Right cardiac atrium (tissue), 5 donors: Measurements from ENCODE around the gene HLA-B. TPM values are rescaled to one million over a fixed set of nuclear protein-coding genes. Genes with fewer than 3 reads are reported as not detected.

Source experiments
- ATAC-seq, 2 donors: fragments of 200-7000 bp; cut with Tn5 transposase; one replicate each; pipeline versions ENCODE4 v1.8.0 to v1.9.1; 2020; ENCODE audit warnings: moderate library complexity in 2 of 2, mild to moderate bottlenecking in 1 of 2
- DNase-seq, 3 donors: peaks; one replicate each; pipeline ENCODE4 v3.0.0-alpha.2; 2020
- H3K27ac ChIP-seq: one replicate; pipeline ENCODE4 v1.5.1; 2013; ENCODE audit warnings: mild to moderate bottlenecking, low read length, control low read depth, moderate library complexity
- H3K27me3 ChIP-seq: one replicate; pipeline ENCODE4 v1.6.1; 2013; ENCODE audit not compliant: control insufficient read depth, insufficient read depth
- H3K4me1 ChIP-seq: one replicate; pipeline ENCODE4 v1.6.1; 2013; ENCODE audit warnings: low read length; ENCODE audit not compliant: control insufficient read depth, insufficient read depth
- H3K4me3 ChIP-seq: one replicate; pipeline ENCODE4 v1.5.1; 2013; ENCODE audit warnings: low read length, control low read depth
- H3K9me3 ChIP-seq: one replicate; pipeline ENCODE4 v1.6.1; 2013; ENCODE audit warnings: low read length; ENCODE audit not compliant: control insufficient read depth
- WGBS: extraction: QIAGEN DNeasy Blood & Tissue Kit; methylation state at CpG from one replicate; pipeline ENCODE4 v1.1.7; 2013; 5-methylcytosine and 5-hydroxymethylcytosine counted together
- intact Hi-C, 4 donors: fragments of 100-400 bp; cut with DNase I; formaldehyde crosslinking; loops; one replicate each; pipeline versions ENCODE4 v1.11.0 to v1.14.0; 2022 to 2023
- polyA plus RNA-seq: library from polyadenylated mRNA; stranded (reverse); fragments of 200-250 nt; gene quantifications from one replicate; pipeline ENCODE4 v1.2.3, GENCODE V29; 2013
- total RNA-seq, 4 donors: library from RNA; stranded (reverse); fragmentation: NEBNext Ultra II Directional; extraction: Animal tissue kit (Norgen Biotek cat#: 25700); gene quantifications; one replicate each; pipeline ENCODE4 v1.2.1, GENCODE V29; 2021
- donor health status: healthy with polysubstance abuse.
- donor health status: DM: no; HTN: yes; CAD: no.
- donor health status: DM: no; HTN: no; CAD: no.
- donor health status: DM: no; HTN: yes; CAD: no; lungs with severe emphysema.
- donor health status: DM: yes; HTN: yes; CAD: no.

HLA-B gene
- total and polyA plus RNA-seq, 5 donors, result 283 to 475 (median 411) TPM

GRCh38 chr6:31363811-31364210, 6.8 kb upstream of the HLA-B start:
- Histone ChIP-seq H3K27me3 (no peaks in the 10 kb centered on the region), H3K4me1 (no peaks in the 10 kb centered on the region), H3K9me3 (no peaks in the 10 kb centered on the region), H3K4me3 (no peak overlapping the region), H3K27ac (no peak overlapping the region)
- DNase-seq (no peak), ATAC-seq (no peak)
- intact Hi-C loops, result loop anchor here in 1 of 4 donors (5.0 kb wide), 1 partner anchor 237 kb away; no protein-coding TSS in a partner anchor

GRCh38 chr6:31362751-31363150, 5.8 kb upstream of the HLA-B start:
- Histone ChIP-seq H3K27ac (no peak overlapping the region), H3K27me3 (no peaks in the 10 kb centered on the region), H3K4me3 (no peak overlapping the region), H3K4me1 (no peaks in the 10 kb centered on the region), H3K9me3 (no peaks in the 10 kb centered on the region)
- intact Hi-C loops, result loop anchor here in 1 of 4 donors (5.0 kb wide), 1 partner anchor 235 kb away; no protein-coding TSS in a partner anchor
- ATAC-seq (no peak), DNase-seq (no peak)
- 51% methylated on average over 5 of the region's 5 CpGs for WGBS

- Histone ChIP-seq H3K4me3 (no peak overlapping the region), H3K27me3 (no peaks in the 10 kb centered on the region), H3K27ac (no peak overlapping the region), H3K4me1 (peaks cover 3% of the 10 kb centered on the region), H3K9me3 (no peaks in the 10 kb centered on the region)
- ATAC-seq, result no peak
- no peak for DNase-seq
- intact Hi-C loops, result loop anchor here in 3 of 4 donors (5.0 to 10.0 kb wide), 3 partner anchors 85 to 95 kb away; partner anchors contain the start of gene HLA-C (in 2 of the 3)
- 77% methylated on average over 1 of the region's 1 CpG for WGBS
Measured at GRCh38 chr6:31359581-31359980, 2.6 kb upstream of the HLA-B start.

- H3K9me3 ChIP-seq, result no peaks in the 10 kb centered on the region
- peak overlapping the region; percentile 73 for H3K4me3 ChIP-seq
- H3K4me1 ChIP-seq, result peaks cover 3% of the 10 kb centered on the region
- H3K27ac ChIP-seq, result no peak overlapping the region
- DNase-seq (no peak), ATAC-seq (no peak)
- 31% methylated on average over 4 of the region's 4 CpGs for WGBS
- no peaks in the 10 kb centered on the region for H3K27me3 ChIP-seq
- intact Hi-C loops, result loop anchor here in 3 of 4 donors (5.0 to 10.0 kb wide), 3 partner anchors 84 to 94 kb away; partner anchors contain the start of gene HLA-C (in 2 of the 3)
Measured at GRCh38 chr6:31358302-31358701, 1.3 kb upstream of the HLA-B start.

GRCh38 chr6:31357886-31358285, 907 bp upstream of the HLA-B start:
- no peak overlapping the region for H3K27ac ChIP-seq
- H3K9me3 ChIP-seq, result no peaks in the 10 kb centered on the region
- DNase-seq (no peak), ATAC-seq (no peak)
- intact Hi-C loops, result loop anchor here in 3 of 4 donors (5.0 to 10.0 kb wide), 3 partner anchors 83 to 93 kb away; partner anchors contain the start of gene HLA-C (in 2 of the 3)
- 26% methylated on average over 6 of the region's 6 CpGs for WGBS
- H3K4me3 ChIP-seq, result peak overlapping the region; percentile 73
- H3K27me3 ChIP-seq, result no peaks in the 10 kb centered on the region
- H3K4me1 ChIP-seq, result peaks cover 3% of the 10 kb centered on the region

- intact Hi-C loops, result loop anchor here in 3 of 4 donors (5.0 to 10.0 kb wide), 3 partner anchors 82 to 92 kb away; partner anchors contain the start of gene HLA-C (in 2 of the 3)
- DNase-seq, result peak; percentile 58 to 84 (median 65)
- Histone ChIP-seq H3K27ac (peak overlapping the region; percentile 96), H3K9me3 (no peaks in the 10 kb centered on the region), H3K4me3 (peak overlapping the region; percentile 73), H3K27me3 (no peaks in the 10 kb centered on the region), H3K4me1 (peaks cover 3% of the 10 kb centered on the region)
- WGBS, result 4% methylated on average over 76 of the region's 83 CpGs
- peak; percentile 58 to 73 for ATAC-seq
Measured at GRCh38 chr6:31356216-31356945, 598 bp downstream of the HLA-B start.

GRCh38 chr6:31355583-31355948, 1.4 kb downstream of the HLA-B start:
- no peaks in the 10 kb centered on the region for H3K27me3 ChIP-seq
- intact Hi-C loops, result loop anchor here in 3 of 4 donors (5.0 to 10.0 kb wide), 3 partner anchors 81 to 91 kb away; partner anchors contain the start of gene HLA-C (in 2 of the 3)
- 71% methylated on average over 5 of the region's 5 CpGs for WGBS
- H3K9me3 ChIP-seq, result no peaks in the 10 kb centered on the region
- no peak overlapping the region for H3K27ac ChIP-seq
- no peak for DNase-seq
- no peak for ATAC-seq
- peaks cover 3% of the 10 kb centered on the region for H3K4me1 ChIP-seq
- H3K4me3 ChIP-seq, result peak overlapping the region; percentile 73

- no peak overlapping the region for H3K27ac ChIP-seq
- no peaks in the 10 kb centered on the region for H3K27me3 ChIP-seq
- H3K4me3 ChIP-seq, result peak overlapping the region; percentile 73
- intact Hi-C loops, result loop anchor here (5.0 to 10.0 kb wide), 4 partner anchors 80 to 90 kb away; partner anchors contain the start of gene HLA-C (in 2 of the 4)
- 61% methylated on average over 11 of the region's 11 CpGs for WGBS
- H3K9me3 ChIP-seq, result no peaks in the 10 kb centered on the region
- no peak for DNase-seq
- H3K4me1 ChIP-seq, result peaks cover 3% of the 10 kb centered on the region
- no peak for ATAC-seq
Measured at GRCh38 chr6:31354864-31355582, 2.0 kb downstream of the HLA-B start.

- Histone ChIP-seq H3K4me1 (peaks cover 3% of the 10 kb centered on the region), H3K27ac (no peak overlapping the region), H3K4me3 (peak overlapping the region; percentile 6), H3K27me3 (no peaks in the 10 kb centered on the region), H3K9me3 (no peaks in the 10 kb centered on the region)
- intact Hi-C loops, result loop anchor here in 3 of 4 donors (5.0 to 10.0 kb wide), 3 partner anchors 80 to 90 kb away; partner anchors contain the start of gene HLA-C (in 1 of the 3)
- DNase-seq (no peak), ATAC-seq (no peak)
- 62% methylated on average over 11 of the region's 11 CpGs for WGBS
Measured at GRCh38 chr6:31354158-31354863, 2.7 kb downstream of the HLA-B start.

- Histone ChIP-seq H3K4me3 (no peak overlapping the region), H3K4me1 (peaks cover 3% of the 10 kb centered on the region), H3K9me3 (no peaks in the 10 kb centered on the region), H3K27ac (no peak overlapping the region), H3K27me3 (no peaks in the 10 kb centered on the region)
- ATAC-seq (no peak), DNase-seq (no peak)
- WGBS, result 66% methylated on average over 6 of the region's 6 CpGs
- intact Hi-C loops, result loop anchor here in 3 of 4 donors (5.0 to 10.0 kb wide), 3 partner anchors 79 to 89 kb away; partner anchors contain the start of gene HLA-C (in 1 of the 3)
Measured at GRCh38 chr6:31353384-31353945, 3.5 kb downstream of the HLA-B start.
